ENCODE results near the gene MUC5AC.

The MUC5AC gene

DNA sequence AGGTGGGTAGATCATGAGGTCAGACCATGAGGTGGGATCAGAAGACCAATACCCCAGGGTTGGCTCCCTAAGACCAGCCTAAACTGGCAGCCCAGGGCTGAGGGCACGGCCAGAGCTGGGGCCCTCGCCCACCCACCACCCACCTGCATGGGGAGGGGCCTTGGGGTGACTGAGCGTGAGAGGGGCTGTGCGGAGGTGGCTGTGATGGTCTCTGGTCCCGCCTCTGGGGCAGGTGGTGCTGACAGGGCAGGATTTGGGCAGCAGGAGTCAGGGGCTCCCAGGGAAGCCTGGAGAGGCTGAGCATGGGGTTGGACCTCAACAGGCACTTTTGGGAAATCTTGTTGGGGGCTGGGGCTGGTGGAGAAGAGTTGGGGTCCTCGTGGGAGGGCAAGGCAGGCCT lies 39.8 kb upstream of the MUC5AC start:
- TF ChIP-seq, protein P1, sequence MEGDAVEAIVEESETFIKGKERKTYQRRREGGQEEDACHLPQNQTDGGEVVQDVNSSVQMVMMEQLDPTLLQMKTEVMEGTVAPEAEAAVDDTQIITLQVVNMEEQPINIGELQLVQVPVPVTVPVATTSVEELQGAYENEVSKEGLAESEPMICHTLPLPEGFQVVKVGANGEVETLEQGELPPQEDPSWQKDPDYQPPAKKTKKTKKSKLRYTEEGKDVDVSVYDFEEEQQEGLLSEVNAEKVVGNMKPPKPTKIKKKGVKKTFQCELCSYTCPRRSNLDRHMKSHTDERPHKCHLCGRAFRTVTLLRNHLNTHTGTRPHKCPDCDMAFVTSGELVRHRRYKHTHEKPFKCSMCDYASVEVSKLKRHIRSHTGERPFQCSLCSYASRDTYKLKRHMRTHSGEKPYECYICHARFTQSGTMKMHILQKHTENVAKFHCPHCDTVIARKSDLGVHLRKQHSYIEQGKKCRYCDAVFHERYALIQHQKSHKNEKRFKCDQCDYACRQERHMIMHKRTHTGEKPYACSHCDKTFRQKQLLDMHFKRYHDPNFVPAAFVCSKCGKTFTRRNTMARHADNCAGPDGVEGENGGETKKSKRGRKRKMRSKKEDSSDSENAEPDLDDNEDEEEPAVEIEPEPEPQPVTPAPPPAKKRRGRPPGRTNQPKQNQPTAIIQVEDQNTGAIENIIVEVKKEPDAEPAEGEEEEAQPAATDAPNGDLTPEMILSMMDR (IDR thresholded peaks at IDR 0.05; ENCODE audit: low read depth, low read length), result no peak

DNA sequence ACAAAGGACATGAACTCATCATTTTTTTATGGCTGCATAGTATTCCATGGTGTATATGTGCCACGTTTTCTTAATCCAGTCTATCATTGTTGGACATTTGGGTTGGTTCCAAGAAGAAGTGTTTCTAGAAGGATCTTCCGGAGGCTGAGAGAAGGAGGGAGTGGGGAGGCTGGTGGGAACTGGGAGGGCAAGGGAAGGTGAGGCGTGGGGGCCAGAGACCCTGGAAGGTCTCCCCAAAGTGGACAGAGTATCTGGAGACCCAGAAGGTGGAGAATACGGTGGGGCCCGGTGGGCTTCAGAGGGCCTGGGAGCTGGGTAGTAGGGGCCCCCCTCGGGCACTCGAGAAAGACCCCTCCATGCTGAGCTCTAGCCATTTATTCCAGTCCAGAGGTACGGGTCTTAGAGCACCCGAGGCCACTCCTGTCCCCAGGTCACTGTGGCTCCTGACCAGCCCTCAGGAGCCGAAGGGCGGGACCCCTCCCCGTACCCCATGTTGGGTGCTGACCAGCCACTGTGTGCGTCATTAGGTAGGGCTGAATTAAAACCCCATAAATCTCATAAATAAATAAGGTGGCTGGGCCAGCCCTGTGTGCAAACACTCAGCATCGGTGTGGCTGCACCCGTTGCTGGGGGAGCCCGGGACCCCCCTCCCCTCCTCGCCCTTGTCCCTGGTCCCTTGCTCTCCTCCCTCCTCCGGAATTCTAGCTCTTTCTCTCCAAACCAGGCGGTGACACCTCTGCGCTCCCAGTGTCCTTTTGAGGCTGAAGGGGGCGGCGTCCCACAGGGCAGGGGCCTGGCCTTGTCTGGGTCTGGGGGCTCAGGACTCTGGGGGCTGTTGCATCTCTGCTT lies 38.8 kb upstream of the MUC5AC start:
- DNase-seq (ENCODE audit: low read depth in 2 of 2), result no peak
- TF ChIP-seq, protein P1 (IDR thresholded peaks at IDR 0.05; ENCODE audit: low read depth, low read length), result no peak

More for the DNA sequence above, 39.8 kb upstream of the MUC5AC start:
- no peak overlapping the region for H3K4me3 ChIP-seq (replicated peaks in 1 of 2; ENCODE audit: low read depth in 2 of 2, low read length in 2 of 2)
- no peak for DNase-seq (ENCODE audit: low read depth in 2 of 2)

DNA sequence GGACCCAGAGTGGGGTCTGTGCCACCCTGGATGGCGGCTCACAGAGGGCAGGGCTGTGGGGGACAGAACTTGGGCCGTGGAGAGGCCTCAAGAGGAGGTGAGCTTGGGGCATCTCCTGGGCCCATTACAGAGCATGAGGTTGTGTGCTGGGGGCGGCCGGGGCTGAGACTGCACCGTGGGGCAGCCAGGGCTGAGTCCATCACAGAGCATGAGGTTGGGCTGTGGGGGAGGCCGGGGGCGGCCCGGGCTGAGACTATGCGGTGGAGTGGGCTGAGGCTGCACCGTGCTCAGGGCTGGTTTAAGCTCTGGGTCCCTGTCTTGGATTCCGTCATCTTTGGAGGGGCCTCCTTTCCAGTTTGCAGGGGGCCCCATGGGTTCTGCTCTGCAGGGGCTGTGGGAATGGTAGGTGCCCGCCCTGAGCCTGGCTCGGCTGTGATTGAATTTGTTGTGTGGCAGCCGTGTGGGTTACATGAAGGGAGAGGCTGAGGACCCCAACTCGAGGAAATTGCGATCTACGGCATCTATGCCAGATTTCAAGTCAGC lies 38.1 kb upstream of the MUC5AC start:
- no peak for DNase-seq (ENCODE audit: low read depth in 2 of 2)
- TF ChIP-seq, protein P1 (IDR thresholded peaks at IDR 0.05; ENCODE audit: low read depth, low read length), result no peak
- no peak overlapping the region for H3K4me3 ChIP-seq (replicated peaks in 1 of 2; ENCODE audit: low read depth in 2 of 2, low read length in 2 of 2)

More for the DNA sequence above, 38.8 kb upstream of the MUC5AC start:
- H3K4me3 ChIP-seq (replicated peaks in 1 of 2; ENCODE audit: low read depth in 2 of 2, low read length in 2 of 2), result no peak overlapping the region

DNA sequence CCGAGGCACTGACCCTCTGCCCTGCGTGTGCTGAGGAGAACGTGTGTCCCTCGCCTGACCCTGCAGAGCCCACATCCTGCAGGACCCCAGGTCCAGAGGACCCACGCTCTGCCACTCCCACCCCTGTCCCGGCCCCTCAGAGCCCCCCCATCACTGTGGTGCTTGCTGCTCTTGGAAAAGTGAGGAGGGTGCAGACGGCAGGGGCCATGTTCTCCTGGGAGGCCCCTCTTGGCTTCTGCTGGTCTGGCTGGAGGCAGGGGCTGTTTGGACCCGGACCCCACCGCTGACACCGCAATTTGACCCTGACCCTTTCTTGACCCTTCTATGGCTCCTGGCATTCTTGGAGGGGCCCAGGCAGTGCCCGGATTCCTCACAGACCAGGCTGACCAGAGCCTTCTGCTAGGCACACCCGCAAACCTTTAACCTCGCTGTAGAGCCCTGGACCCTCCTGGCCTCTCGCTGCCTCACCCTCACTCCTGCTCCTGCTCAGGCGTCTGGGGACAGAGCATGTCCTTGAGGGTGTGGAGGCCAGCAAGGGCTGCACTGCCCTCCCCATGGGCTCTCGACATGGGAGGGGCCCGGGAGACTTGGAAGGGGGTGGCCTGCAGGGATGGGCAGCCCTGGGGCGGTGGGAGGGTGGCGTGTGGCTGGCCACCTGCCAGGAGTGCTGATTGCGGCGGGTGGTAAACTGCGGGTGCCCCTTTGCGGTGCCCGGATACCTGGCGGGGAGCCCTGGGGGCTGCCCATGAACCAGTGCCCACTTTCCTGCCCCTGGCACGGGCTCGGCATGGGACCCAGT lies 37.0 kb upstream of the MUC5AC start:
- H3K4me3 ChIP-seq (replicated peaks in 1 of 2; ENCODE audit: low read depth in 2 of 2, low read length in 2 of 2), result no peak overlapping the region
- TF ChIP-seq, protein P1 (IDR thresholded peaks at IDR 0.05; ENCODE audit: low read depth, low read length), result no peak
- no peak for DNase-seq (ENCODE audit: low read depth in 2 of 2)

DNA sequence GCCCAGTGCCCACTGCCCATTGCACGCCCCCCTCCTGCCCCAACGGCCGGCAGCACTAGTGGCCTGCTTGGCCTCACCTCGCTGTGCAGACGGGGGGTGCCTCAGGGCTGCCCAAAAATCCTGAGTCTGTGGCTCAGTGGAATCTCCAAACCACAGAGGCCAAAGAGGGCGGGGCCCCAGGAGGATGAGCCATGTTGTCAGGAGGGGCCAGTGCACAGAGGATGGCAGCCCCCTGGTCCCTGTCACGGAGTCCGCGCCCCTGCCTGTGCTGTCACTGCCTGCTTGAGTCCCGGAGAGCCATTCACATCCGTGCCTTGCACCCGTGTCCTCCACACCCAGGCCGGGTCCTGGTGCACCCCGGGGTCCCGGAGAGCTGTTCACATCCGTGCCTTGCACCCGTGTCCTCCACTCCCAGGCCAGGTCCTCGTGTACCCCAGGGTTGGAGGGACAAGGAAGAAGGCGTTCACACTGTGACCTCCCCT lies 36.4 kb upstream of the MUC5AC start:
- no peak overlapping the region for H3K4me3 ChIP-seq (replicated peaks in 1 of 2; ENCODE audit: low read depth in 2 of 2, low read length in 2 of 2)
- TF ChIP-seq, protein P1 (IDR thresholded peaks at IDR 0.05; ENCODE audit: low read depth, low read length), result no peak
- no peak for DNase-seq (ENCODE audit: low read depth in 2 of 2)

DNA sequence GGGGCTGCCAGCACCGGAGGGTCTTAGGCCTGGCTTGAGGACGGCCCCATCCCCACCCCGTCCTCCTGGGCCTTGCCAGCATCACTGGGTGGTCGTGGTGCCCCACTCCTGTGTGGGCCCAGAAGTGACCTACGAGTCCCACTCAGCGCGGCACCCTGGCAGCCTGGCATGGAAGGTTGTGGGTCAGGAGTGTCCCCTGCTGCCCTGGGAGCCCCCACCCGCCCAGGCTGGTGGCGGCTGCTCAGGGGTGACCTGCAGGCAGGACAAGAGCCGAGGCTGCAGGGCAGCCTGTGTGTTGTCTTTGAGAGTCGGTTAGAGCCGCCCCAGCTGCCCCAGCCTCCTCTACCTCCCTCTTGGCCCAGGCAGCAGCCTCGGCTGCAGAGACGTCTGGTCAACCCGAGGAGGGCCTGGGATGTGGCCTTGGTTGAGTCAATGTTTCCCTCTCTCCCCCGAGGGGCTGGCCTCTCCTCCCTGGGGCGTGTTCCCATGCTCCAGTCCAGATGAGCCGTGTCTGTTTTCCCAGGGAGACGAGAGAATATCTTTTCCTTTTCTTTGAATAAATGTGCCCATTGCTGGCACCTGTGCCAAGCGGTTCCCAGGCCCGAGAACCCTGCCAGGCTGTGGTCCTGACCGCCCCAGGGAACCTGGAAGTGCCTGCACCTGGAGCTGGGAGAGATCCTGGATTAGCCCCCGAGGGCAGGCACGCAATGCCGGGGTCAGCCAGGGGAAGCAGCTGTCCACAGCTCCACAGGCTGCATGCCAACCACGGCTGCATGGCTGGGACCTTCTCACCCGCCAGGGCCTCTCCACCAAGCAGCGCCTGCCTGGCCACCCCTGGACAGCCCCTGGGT lies 35.7 kb upstream of the MUC5AC start:
- no peak overlapping the region for H3K4me3 ChIP-seq (replicated peaks in 1 of 2; ENCODE audit: low read depth in 2 of 2, low read length in 2 of 2)
- peak in 1 of 2 donors; percentile 16 for DNase-seq (ENCODE audit: low read depth in 2 of 2)
- TF ChIP-seq, protein P1 (IDR thresholded peaks at IDR 0.05; ENCODE audit: low read depth, low read length), result no peak

All from cardiac fibroblast (primary cell).